ENCODE results near the gene SEPTIN8. TPM values are rescaled to one million over a fixed set of nuclear protein-coding genes. Genes with fewer than 3 reads are reported as not detected.

The SEPTIN8 gene
- polyA plus RNA-seq, 1 of the 3 experiments (the other 2 are of a cell fraction), result 54.9 TPM

- Histone ChIP-seq H3K9ac (no peak overlapping the region), H3K79me2 (ENCODE audit: insufficient read depth) (no peaks in the 10 kb centered on the region), H3F3A (replicated peaks; ENCODE audit: insufficient read depth) (peaks cover 6% of the 10 kb centered on the region), H3K4me2 (no peak overlapping the region), H3K27me3 (ENCODE audit: insufficient read depth) (no peaks in the 10 kb centered on the region), H4K20me1 (ENCODE audit: insufficient read depth) (no peaks in the 10 kb centered on the region), H3K4me3 (ENCODE audit: low read depth in 2 of 2, low read length in 1 of 2) (no peak overlapping the region), H2AFZ (ENCODE audit: low read depth) (no peak overlapping the region), H3K9me2 (no peaks in the 10 kb centered on the region), H3K36me3 (replicated peaks in 1 of 2; ENCODE audit: control insufficient read depth in 1 of 2, insufficient read depth in 2 of 2, low read length in 1 of 2) (no peaks in the 10 kb centered on the region), H3K27ac (ENCODE audit: low read depth in 2 of 2, low read length in 1 of 2) (no peak overlapping the region), H3K4me1 (ENCODE audit: control insufficient read depth in 1 of 2, insufficient read depth in 2 of 2, low read depth in 1 of 2, low read length in 1 of 2) (peaks cover 17 to 18% of the 10 kb centered on the region in 2 experiments; a peak in 2 of 4 replicates), H3K9me3 (no peaks in the 10 kb centered on the region)
- 89% methylated on average over 4 of the region's 4 CpGs for WGBS (ENCODE audit: low lambda C conversion rate)
- CTCF ChIA-PET, result interaction anchor here (0.8 to 2.0 kb wide), 3 partner anchors 10 to 32 kb away, joined by 3 to 7 read pairs (median 4); no protein-coding TSS in a partner anchor
- POLR2A ChIA-PET, result no interaction called here
- no peak for DNase-seq
- TF ChIP-seq USF2 (IDR thresholded peaks at IDR 0.05; ENCODE audit: borderline replicate concordance, low read depth, low read length), result no peak
- no peak for TF ChIP-seq RAD21 (IDR thresholded peaks at IDR 0.05; ENCODE audit: low read length)
- no peak for TF ChIP-seq GATA2 (CRISPR knock-in tag; IDR thresholded peaks at IDR 0.05)
- no peak for TF ChIP-seq SMC3 (IDR thresholded peaks at IDR 0.05; ENCODE audit: low read depth, low read length)
- TF ChIP-seq FOSL2 (IDR thresholded peaks at IDR 0.05; ENCODE audit: borderline replicate concordance, low read depth), result no peak
- TF ChIP-seq CTCF (IDR thresholded peaks at IDR 0.05), result no peak
- no peak for TF ChIP-seq REST (IDR thresholded peaks at IDR 0.05; ENCODE audit: low read depth, low read length)
- TF ChIP-seq EP300 (IDR thresholded peaks at IDR 0.05; ENCODE audit: borderline replicate concordance in 1 of 2, low read depth in 1 of 2, low read length in 1 of 2), result no peak
Measured at GRCh38 chr5:132785864-132786263, 8.8 kb upstream of the SEPTIN8 start.

- 73% methylated on average over 5 of the region's 5 CpGs for WGBS (ENCODE audit: low lambda C conversion rate)
- TF ChIP-seq TCF12 (IDR thresholded peaks at IDR 0.05), result no peak
- TF ChIP-seq, protein P1, sequence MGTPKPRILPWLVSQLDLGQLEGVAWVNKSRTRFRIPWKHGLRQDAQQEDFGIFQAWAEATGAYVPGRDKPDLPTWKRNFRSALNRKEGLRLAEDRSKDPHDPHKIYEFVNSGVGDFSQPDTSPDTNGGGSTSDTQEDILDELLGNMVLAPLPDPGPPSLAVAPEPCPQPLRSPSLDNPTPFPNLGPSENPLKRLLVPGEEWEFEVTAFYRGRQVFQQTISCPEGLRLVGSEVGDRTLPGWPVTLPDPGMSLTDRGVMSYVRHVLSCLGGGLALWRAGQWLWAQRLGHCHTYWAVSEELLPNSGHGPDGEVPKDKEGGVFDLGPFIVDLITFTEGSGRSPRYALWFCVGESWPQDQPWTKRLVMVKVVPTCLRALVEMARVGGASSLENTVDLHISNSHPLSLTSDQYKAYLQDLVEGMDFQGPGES (IDR thresholded peaks at IDR 0.05; ENCODE audit: low read depth, low read length), result no peak
- no peak for TF ChIP-seq USF2 (IDR thresholded peaks at IDR 0.05; ENCODE audit: borderline replicate concordance, low read depth, low read length)
- no peak for TF ChIP-seq RFX5 (IDR thresholded peaks at IDR 0.05; ENCODE audit: low read length)
- no peak for TF ChIP-seq MAX (IDR thresholded peaks at IDR 0.05; ENCODE audit: low read depth)
- no peak for TF ChIP-seq JUND (IDR thresholded peaks at IDR 0.05)
- no peak for TF ChIP-seq NFIC (IDR thresholded peaks at IDR 0.05; ENCODE audit: borderline replicate concordance)
- no peak for TF ChIP-seq MEF2A (IDR thresholded peaks at IDR 0.05; ENCODE audit: borderline replicate concordance, low read depth)
- no peak for TF ChIP-seq ELF1 (IDR thresholded peaks at IDR 0.05)
- no peak for TF ChIP-seq SMC3 (IDR thresholded peaks at IDR 0.05; ENCODE audit: low read depth, low read length)
- peaks cover 17 to 18% of the 10 kb centered on the region in 2 experiments; a peak in 2 of 4 replicates for H3K4me1 ChIP-seq (ENCODE audit: control insufficient read depth in 1 of 2, insufficient read depth in 2 of 2, low read depth in 1 of 2, low read length in 1 of 2)
- H3K4me3 ChIP-seq (ENCODE audit: low read depth in 2 of 2, low read length in 1 of 2), result no peak overlapping the region
- H3F3A ChIP-seq (replicated peaks; ENCODE audit: insufficient read depth), result peaks cover 6% of the 10 kb centered on the region
- peak overlapping the region; percentile 41; the same call in 1 of the 2 replicates for H2AFZ ChIP-seq (ENCODE audit: low read depth)
- no peak overlapping the region for H3K9ac ChIP-seq
- no peaks in the 10 kb centered on the region for H3K36me3 ChIP-seq (replicated peaks in 1 of 2; ENCODE audit: control insufficient read depth in 1 of 2, insufficient read depth in 2 of 2, low read length in 1 of 2)
- H3K9me3 ChIP-seq, result no peaks in the 10 kb centered on the region
- no peak overlapping the region for H3K4me2 ChIP-seq
- no peaks in the 10 kb centered on the region for H3K27me3 ChIP-seq (ENCODE audit: insufficient read depth)
- no peak overlapping the region for H3K27ac ChIP-seq (ENCODE audit: low read depth in 2 of 2, low read length in 1 of 2)
- H4K20me1 ChIP-seq (ENCODE audit: insufficient read depth), result no peaks in the 10 kb centered on the region
- ChIA-PET CTCF (interaction anchor here (0.8 to 2.0 kb wide), 3 partner anchors 15 to 35 kb away, joined by 3 to 8 read pairs (median 7); no protein-coding TSS in a partner anchor), POLR2A (no interaction called here)
- no peaks in the 10 kb centered on the region for H3K9me2 ChIP-seq
- no peak for DNase-seq
- H3K79me2 ChIP-seq (ENCODE audit: insufficient read depth), result no peaks in the 10 kb centered on the region
Measured at GRCh38 chr5:132785365-132785764, 8.3 kb upstream of the SEPTIN8 start.
